SK-N-SH treated with all-trans-retinoic acid at 6 μM for 48 hours (cell line): ENCODE data around the gene WRAP73.

Experiments used
- GLIS3 ChIP-seq: fragments of 250-450 bp; sonication (Bioruptor Pico); IDR thresholded peaks from 2 replicates; pipeline ENCODE4 v1.5.0; 2020; ENCODE audit warnings: mild to moderate bottlenecking, moderate library complexity
- ISL1 ChIP-seq: fragments of 250-450 bp; sonication (Bioruptor Pico); IDR thresholded peaks from 2 replicates; pipeline ENCODE4 v2.1.2; 2022; ENCODE audit warnings: mild to moderate bottlenecking, moderate library complexity
- OSR1 ChIP-seq: fragments of 250-450 bp; sonication (Bioruptor Pico); IDR thresholded peaks from 2 replicates; pipeline ENCODE4 v1.8.0; 2022; ENCODE audit warnings: moderate library complexity, mild to moderate bottlenecking, inconsistent platforms
- PATZ1 ChIP-seq: fragments of 250-450 bp; sonication (Bioruptor Pico); IDR thresholded peaks from 2 replicates; pipeline ENCODE4 v1.8.0; 2020; ENCODE audit warnings: mild to moderate bottlenecking, moderate library complexity, borderline replicate concordance
- PPARA ChIP-seq: fragments of 250-450 bp; sonication (Bioruptor Pico); IDR thresholded peaks from 2 replicates; pipeline ENCODE4 v1.5.0; 2020; ENCODE audit warnings: mild to moderate bottlenecking, borderline replicate concordance
- ZC3H10 ChIP-seq: fragments of 250-450 bp; sonication (Bioruptor Pico); IDR thresholded peaks from 2 replicates; pipeline ENCODE4 v1.5.1; 2021; ENCODE audit warnings: mild to moderate bottlenecking, moderate library complexity
- ZFP30 ChIP-seq: fragments of 450-650 bp; formaldehyde crosslinking; IDR thresholded peaks from 2 replicates; pipeline ENCODE4 v1.5.0; 2022; ENCODE audit warnings: mild to moderate bottlenecking, moderate library complexity
- ZNF70 ChIP-seq: fragments of 450-650 bp; formaldehyde crosslinking; IDR thresholded peaks from 2 replicates; pipeline ENCODE4 v1.5.0; 2020; ENCODE audit warnings: mild to moderate bottlenecking, moderate library complexity
- TF ChIP-seq, protein P1 (sequence below): fragments of 250-450 bp; sonication (Bioruptor Pico); IDR thresholded peaks from 2 replicates; pipeline ENCODE4 v1.5.1; 2020; ENCODE audit warnings: low read depth, mild to moderate bottlenecking, moderate library complexity
- TF ChIP-seq, protein P2 (sequence below): fragments of 250-450 bp; sonication (Bioruptor Pico); IDR thresholded peaks from 2 replicates; pipeline ENCODE4 v1.5.0; 2020; ENCODE audit warnings: mild to moderate bottlenecking, moderate library complexity

DNA sequence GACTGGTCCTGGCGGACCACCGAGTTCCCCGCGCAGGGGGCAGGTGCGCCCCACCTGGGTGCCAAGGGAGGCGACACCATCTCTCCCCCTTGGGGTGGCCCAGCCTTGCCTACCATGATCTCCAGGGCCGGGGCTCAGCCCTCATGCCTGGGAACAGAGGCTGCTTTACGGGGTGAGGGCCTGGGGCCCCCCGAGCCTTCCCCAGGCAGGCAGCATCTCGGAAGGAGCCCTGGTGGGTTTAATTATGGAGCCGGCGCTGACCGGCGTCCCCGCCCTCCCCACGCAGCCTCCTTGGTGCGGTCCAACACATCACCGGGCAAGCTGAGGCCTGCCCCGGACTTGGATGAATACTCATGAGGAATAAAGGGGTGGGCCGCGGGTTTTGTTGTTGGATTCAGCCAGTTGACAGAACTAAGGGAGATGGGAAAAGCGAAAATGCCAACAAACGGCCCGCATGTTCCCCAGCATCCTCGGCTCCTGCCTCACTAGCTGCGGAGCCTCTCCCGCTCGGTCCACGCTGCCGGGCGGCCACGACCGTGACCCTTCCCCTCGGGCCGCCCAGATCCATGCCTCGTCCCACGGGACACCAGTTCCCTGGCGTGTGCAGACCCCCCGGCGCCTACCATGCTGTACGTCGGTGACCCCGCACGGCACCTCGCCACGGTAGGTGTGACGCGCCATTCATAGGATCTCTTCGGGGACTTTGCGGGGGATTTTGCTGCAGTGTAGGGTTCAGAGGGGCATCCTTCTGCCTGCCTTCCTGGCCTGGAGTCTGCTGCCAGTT, 40.6 kb upstream of the WRAP73 start:
- no peak for TF ChIP-seq ZNF70 (CRISPR knock-in tag)
- no peak for TF ChIP-seq PPARA (CRISPR knock-in tag)
- TF ChIP-seq, protein P1, sequence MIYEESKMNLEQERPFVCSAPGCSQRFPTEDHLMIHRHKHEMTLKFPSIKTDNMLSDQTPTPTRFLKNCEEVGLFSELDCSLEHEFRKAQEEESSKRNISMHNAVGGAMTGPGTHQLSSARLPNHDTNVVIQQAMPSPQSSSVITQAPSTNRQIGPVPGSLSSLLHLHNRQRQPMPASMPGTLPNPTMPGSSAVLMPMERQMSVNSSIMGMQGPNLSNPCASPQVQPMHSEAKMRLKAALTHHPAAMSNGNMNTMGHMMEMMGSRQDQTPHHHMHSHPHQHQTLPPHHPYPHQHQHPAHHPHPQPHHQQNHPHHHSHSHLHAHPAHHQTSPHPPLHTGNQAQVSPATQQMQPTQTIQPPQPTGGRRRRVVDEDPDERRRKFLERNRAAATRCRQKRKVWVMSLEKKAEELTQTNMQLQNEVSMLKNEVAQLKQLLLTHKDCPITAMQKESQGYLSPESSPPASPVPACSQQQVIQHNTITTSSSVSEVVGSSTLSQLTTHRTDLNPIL (CRISPR knock-in tag): no peak
- TF ChIP-seq PATZ1 (CRISPR knock-in tag): no peak
- TF ChIP-seq ISL1 (CRISPR knock-in tag): no peak
- TF ChIP-seq ZFP30 (CRISPR knock-in tag): no peak
- no peak for TF ChIP-seq OSR1
- TF ChIP-seq, protein P2, sequence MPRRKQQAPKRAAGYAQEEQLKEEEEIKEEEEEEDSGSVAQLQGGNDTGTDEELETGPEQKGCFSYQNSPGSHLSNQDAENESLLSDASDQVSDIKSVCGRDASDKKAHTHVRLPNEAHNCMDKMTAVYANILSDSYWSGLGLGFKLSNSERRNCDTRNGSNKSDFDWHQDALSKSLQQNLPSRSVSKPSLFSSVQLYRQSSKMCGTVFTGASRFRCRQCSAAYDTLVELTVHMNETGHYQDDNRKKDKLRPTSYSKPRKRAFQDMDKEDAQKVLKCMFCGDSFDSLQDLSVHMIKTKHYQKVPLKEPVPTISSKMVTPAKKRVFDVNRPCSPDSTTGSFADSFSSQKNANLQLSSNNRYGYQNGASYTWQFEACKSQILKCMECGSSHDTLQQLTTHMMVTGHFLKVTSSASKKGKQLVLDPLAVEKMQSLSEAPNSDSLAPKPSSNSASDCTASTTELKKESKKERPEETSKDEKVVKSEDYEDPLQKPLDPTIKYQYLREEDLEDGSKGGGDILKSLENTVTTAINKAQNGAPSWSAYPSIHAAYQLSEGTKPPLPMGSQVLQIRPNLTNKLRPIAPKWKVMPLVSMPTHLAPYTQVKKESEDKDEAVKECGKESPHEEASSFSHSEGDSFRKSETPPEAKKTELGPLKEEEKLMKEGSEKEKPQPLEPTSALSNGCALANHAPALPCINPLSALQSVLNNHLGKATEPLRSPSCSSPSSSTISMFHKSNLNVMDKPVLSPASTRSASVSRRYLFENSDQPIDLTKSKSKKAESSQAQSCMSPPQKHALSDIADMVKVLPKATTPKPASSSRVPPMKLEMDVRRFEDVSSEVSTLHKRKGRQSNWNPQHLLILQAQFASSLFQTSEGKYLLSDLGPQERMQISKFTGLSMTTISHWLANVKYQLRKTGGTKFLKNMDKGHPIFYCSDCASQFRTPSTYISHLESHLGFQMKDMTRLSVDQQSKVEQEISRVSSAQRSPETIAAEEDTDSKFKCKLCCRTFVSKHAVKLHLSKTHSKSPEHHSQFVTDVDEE (CRISPR knock-in tag): no peak
- no peak for TF ChIP-seq GLIS3 (CRISPR knock-in tag)
- no peak for TF ChIP-seq ZC3H10 (CRISPR knock-in tag)
